Femur (tissue), 1 donor: Measurements from ENCODE around the gene ZNF593.

Experiments
- DNase-seq: peaks from one replicate; pipeline ENCODE4 v3.0.0-alpha.2; 2017

Gene ZNF593

DNA sequence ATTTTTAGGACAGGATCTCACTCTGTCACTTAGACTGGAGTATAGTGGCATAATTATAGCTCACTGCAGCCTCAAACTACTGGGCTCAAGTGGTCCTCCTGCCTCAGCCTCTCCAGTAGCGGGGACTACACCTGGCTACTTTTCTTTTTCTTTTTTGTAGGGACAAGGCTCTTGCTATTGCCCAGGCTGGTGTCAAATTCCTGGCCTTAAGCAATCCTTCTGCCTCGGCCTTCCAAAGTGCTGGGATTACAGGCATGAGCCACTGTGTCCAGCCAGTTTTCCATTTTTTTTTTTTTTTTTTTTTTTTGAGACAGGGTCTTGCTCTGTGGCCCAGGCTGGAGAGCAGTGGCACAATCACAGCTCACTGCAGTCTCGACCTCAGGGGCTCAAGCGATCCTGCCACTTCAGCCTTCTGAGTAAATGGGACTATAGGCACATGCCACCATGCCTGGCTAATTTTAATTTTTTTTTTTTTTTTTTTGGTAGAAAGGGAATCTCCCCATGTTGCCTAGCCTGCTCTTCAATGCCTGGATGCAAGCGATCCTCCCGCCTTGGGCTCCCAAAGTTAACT lies 43.7 kb downstream of the ZNF593 start:
- no peak for DNase-seq

DNA sequence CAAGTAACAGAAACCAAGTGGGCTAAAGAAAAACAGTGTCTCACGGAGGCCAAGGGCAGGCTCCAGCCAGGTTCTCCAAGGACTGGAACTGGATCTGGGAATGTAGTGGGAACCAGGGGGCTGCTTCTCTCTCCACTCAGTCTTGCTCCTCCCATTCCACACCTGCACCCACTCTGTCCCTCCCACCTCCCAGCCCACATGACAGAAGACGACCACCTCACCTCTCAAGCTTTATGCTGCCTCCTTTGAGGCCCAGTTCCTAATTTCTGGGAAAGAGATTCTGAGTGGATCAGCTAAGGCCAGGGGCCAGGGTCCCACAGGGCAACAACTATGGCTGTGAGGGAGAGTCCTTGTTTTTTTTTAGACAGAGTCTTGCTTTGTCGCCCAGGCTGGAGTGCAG lies 45.5 kb downstream of the ZNF593 start:
- no peak for DNase-seq

DNA sequence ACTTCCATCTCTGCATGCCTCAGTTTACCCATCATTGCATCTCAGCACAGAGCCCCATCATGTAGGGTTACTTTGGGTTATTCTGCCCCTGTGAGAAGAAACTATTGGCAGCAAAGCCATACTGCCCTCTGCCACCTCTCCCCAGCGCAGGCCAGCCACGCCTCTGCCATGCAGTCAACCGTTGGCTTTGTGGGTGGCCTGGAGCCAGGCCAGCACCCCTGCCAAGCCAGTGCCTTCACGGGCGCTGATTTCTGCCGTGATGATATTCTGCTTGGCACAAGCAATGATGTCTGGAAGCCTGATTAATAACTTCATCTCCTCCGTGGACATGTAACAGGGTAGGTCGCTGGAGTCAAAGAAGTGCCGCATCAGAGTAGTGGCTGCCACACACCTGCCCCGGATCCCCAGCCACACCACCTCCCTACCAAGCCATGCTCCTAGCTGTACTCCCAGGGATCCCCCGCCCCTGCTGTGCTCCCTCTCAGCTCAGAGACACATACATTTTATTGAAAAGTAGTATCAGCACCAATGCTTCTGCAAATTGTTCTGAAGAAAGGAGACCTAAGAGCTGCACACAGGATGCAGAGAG lies 49.3 kb downstream of the ZNF593 start:
- DNase-seq, result no peak
